ENCODE results near the gene CPNE8.

GRCh38 chr12:38883629-38884134, 21.7 kb downstream of the CPNE8 start:
- no peak for TF ChIP-seq CTCF (conservative IDR thresholded peaks at IDR 0.05 in 1 of 2, IDR thresholded peaks at IDR 0.05 in 1 of 2; ENCODE audit: extremely low read depth in 1 of 2, insufficient read depth in 1 of 2, low read depth in 1 of 2, low read length in 2 of 2)
- TF ChIP-seq EZH2 (IDR thresholded peaks at IDR 0.05; ENCODE audit: borderline replicate concordance, low read length): no peak
